Spleen (tissue), 7 donors: Measurements from ENCODE around the gene PIF1.

Experiments used
- CTCF ChIP-seq, 11 experiments: fragments of 200-600 bp in 7 of 11; fragments of 450-650 bp in 4 of 11; sonication (generic) in 4 of 11; IDR thresholded peaks in 8 of 11; conservative IDR thresholded peaks in 3 of 11; 1 replicate in 7 of 11; 2 replicates in 4 of 11; pipeline versions ENCODE4 v1.4.0 to v1.8.0; 2016 to 2021; ENCODE audit warnings: antibody characterized with exemption in 11 of 11, inconsistent platforms in 4 of 11, mild to moderate bottlenecking in 1 of 11
- POLR2A ChIP-seq, 3 donors: fragments of 450-650 bp; IDR thresholded peaks; one replicate each; pipeline ENCODE4 v1.5.1; 2017; ENCODE audit warnings: antibody characterized with exemption in 3 of 3, mild to moderate bottlenecking in 1 of 3
- POLR2AphosphoS5 ChIP-seq, 3 donors: sonication (generic); formaldehyde crosslinking; IDR thresholded peaks; one replicate each; pipeline ENCODE4 v1.5.1; 2017; ENCODE audit warnings: antibody characterized with exemption in 3 of 3
- donor health status: DM: no; HTN: no; CAD: no; lungs with moderate emphysema.
- donor health status: DM: no; HTN: no; CAD: no.
- donor health status: DM: no; HTN: no; CAD: no.

GRCh38 chr15:64861960-64862359 lies 36.5 kb upstream of the PIF1 start:
- TF ChIP-seq CTCF (IDR thresholded peaks at IDR 0.05 in 8 of 11, conservative IDR thresholded peaks at IDR 0.05 in 3 of 11): no peak
- TF ChIP-seq POLR2A (IDR thresholded peaks at IDR 0.05): no peak
- no peak for TF ChIP-seq POLR2AphosphoS5 (IDR thresholded peaks at IDR 0.05)
